ENCODE measurements around the gene GMDS.

DNA sequence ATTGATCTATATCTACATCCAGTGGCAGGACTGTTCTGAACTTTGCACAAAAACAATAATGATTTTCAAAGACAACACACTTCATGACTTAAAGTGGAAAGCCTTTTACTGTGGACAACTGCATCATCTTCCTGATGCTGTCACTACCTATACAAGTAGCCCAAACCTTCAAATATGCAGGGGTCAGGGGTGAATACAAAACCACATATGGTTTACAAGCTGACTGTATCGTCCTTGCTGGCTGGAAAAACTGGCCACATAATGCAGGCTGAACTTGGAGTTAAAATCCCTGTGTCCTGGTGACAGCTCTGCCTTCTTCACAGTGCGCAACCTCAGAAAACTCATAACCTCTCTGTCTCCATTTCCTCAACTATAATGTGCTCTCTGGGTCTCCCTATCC lies 128.9 kb downstream of the GMDS start:
- TF ChIP-seq, protein P1, sequence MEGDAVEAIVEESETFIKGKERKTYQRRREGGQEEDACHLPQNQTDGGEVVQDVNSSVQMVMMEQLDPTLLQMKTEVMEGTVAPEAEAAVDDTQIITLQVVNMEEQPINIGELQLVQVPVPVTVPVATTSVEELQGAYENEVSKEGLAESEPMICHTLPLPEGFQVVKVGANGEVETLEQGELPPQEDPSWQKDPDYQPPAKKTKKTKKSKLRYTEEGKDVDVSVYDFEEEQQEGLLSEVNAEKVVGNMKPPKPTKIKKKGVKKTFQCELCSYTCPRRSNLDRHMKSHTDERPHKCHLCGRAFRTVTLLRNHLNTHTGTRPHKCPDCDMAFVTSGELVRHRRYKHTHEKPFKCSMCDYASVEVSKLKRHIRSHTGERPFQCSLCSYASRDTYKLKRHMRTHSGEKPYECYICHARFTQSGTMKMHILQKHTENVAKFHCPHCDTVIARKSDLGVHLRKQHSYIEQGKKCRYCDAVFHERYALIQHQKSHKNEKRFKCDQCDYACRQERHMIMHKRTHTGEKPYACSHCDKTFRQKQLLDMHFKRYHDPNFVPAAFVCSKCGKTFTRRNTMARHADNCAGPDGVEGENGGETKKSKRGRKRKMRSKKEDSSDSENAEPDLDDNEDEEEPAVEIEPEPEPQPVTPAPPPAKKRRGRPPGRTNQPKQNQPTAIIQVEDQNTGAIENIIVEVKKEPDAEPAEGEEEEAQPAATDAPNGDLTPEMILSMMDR (IDR thresholded peaks at IDR 0.05): no peak
- no peak for TF ChIP-seq POLR2A (IDR thresholded peaks at IDR 0.05)
